T-helper 1 cell treated with Interleukin-12 subunit alpha and Interleukin-12 subunit beta and Interleukin-4 antibody, amounts not matched to agents 30 μg/mL and 1 μg/mL, for 36 hours (primary cell): ENCODE data around the gene DNAAF9.

Experiments
- H3K27ac Mint-ChIP-seq: one replicate; pipeline ENCODE4 v1.8.0; 2021; ENCODE audit warnings: mild to moderate bottlenecking, mixed read lengths
- H3K27me3 Mint-ChIP-seq: one replicate; pipeline ENCODE4 v1.8.0; 2021; ENCODE audit warnings: low read depth, mixed read lengths
- H3K36me3 Mint-ChIP-seq: one replicate; pipeline ENCODE4 v1.8.0; 2021; ENCODE audit warnings: low read depth, mixed read lengths
- H3K4me1 Mint-ChIP-seq: one replicate; pipeline ENCODE4 v1.8.0; 2021; ENCODE audit warnings: low read depth, mixed read lengths
- H3K4me3 Mint-ChIP-seq: one replicate; pipeline ENCODE4 v1.8.0; 2021; ENCODE audit warnings: mild to moderate bottlenecking, moderate library complexity, mixed read lengths
- H3K9me3 Mint-ChIP-seq: one replicate; pipeline ENCODE4 v1.8.0; 2021; ENCODE audit warnings: mixed read lengths

DNAAF9 gene

DNA sequence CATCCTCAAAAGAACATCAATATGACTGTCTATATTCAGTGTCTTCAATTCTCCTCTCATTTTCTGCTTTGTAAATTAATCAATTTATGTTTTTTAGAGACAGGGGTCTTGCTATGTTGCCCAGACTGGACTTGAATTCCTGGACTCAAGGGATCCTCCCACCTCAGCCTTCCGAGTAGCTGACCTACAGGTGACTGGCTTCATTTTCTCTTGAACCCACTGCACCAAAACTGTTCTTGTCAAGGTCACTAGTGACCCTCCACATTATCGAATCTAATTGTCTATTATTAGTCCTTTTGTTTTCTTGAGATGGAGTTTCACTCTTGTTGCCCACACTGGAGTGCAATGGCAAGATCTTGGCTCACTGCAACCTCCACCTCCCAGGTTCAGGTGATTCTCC, 3.7 kb downstream of the DNAAF9 start:
- Mint-ChIP-seq H3K9me3 (no peaks in the 10 kb centered on the region), H3K27ac (no peak overlapping the region), H3K36me3 (peaks cover 3% of the 10 kb centered on the region), H3K4me1 (peaks cover 28% of the 10 kb centered on the region), H3K4me3 (no peak overlapping the region), H3K27me3 (peaks cover 28% of the 10 kb centered on the region)

- no peaks in the 10 kb centered on the region for H3K9me3 Mint-ChIP-seq
- H3K4me3 Mint-ChIP-seq: no peak overlapping the region
- H3K27me3 Mint-ChIP-seq: peaks cover 21% of the 10 kb centered on the region
- H3K36me3 Mint-ChIP-seq: peaks cover 2% of the 10 kb centered on the region
- no peak overlapping the region for H3K27ac Mint-ChIP-seq
- H3K4me1 Mint-ChIP-seq: peaks cover 19% of the 10 kb centered on the region
Measured at GRCh38 chr20:3402453-3402852, 5.0 kb downstream of the DNAAF9 start.

GRCh38 chr20:3400260-3401155, 7.0 kb downstream of the DNAAF9 start:
- peaks cover 2% of the 10 kb centered on the region for H3K36me3 Mint-ChIP-seq
- H3K4me3 Mint-ChIP-seq: no peak overlapping the region
- H3K4me1 Mint-ChIP-seq: peaks cover 7% of the 10 kb centered on the region
- H3K27me3 Mint-ChIP-seq: peaks cover 12% of the 10 kb centered on the region
- peaks cover 11% of the 10 kb centered on the region for H3K9me3 Mint-ChIP-seq
- no peak overlapping the region for H3K27ac Mint-ChIP-seq

DNA sequence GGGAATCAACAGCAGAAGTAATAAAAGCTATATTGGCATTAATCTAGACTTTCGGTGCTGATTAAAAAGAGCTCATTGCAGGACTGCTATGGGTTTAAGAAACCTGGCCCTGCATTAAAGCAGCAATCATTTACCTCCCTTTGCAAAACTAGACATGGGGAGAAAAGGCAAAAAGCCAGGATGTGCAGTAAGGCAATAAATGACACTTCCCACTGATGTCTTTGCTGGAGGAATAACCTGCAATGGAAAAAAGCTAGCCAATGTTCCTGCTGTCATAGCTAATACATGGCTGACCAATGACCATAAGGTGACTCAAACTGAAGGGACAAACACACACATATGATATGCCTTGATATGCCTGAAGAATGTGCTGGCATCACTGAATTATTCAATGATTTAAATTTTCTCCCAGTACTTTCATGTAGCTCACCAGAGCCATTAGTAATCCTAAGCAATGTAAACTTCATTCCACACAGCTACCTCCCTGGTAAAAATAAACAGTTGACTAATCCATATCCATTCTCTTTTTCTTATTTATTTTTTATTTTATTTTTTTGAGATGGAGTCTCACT, 8.7 kb downstream of the DNAAF9 start:
- no peak overlapping the region for H3K4me3 Mint-ChIP-seq
- H3K27me3 Mint-ChIP-seq: peaks cover 12% of the 10 kb centered on the region

DNA sequence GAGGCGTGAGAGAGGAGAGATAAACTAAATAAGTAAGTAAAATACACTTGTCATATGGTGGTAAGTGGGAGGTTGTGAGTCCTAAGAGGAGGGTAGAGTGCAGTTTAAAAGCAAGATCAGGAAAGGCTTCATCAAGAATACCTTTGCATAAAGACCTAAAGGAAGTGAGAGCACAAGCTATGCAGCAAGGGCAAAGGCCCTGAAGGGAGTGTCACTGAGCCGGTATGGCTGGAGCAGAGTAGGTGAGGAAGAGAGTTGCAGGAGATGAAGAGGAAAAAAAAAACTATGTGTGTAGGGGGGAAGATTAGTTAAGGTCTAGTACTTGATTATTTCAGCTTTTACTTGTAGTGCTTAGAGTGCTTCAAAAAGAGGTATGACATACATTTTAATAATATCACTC, 11.0 kb downstream of the DNAAF9 start:
- H3K9me3 Mint-ChIP-seq: peaks cover 11% of the 10 kb centered on the region
- H3K27ac Mint-ChIP-seq: no peak overlapping the region
- no peaks in the 10 kb centered on the region for H3K36me3 Mint-ChIP-seq
- no peak overlapping the region for H3K4me3 Mint-ChIP-seq
- H3K27me3 Mint-ChIP-seq: peaks cover 3% of the 10 kb centered on the region
- H3K4me1 Mint-ChIP-seq: no peaks in the 10 kb centered on the region

More for the DNA sequence above, 8.7 kb downstream of the DNAAF9 start:
- H3K36me3 Mint-ChIP-seq: peaks cover 2% of the 10 kb centered on the region
- H3K4me1 Mint-ChIP-seq: no peaks in the 10 kb centered on the region
- peaks cover 11% of the 10 kb centered on the region for H3K9me3 Mint-ChIP-seq
- no peak overlapping the region for H3K27ac Mint-ChIP-seq

DNA sequence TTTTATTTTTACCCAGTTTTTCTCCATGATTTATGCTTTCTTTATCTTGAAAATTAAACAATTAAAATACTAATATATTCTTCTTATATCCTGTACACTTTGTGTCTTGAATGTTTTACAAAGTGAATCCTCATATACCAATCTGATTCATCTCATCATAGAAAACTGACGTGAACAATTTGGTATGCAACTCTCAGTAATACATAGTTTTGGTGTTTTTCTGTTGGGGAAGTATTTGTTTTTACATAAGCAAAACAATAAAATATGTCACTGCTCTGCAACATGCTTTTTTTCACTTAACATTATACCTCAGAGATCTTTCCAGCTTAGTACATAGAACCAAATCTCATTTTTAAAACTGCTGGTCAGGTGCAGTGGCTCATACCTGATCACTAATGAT, 14.7 kb downstream of the DNAAF9 start:
- Mint-ChIP-seq H3K27ac (no peak overlapping the region), H3K27me3 (peaks cover 3% of the 10 kb centered on the region), H3K9me3 (peaks cover 11% of the 10 kb centered on the region), H3K4me1 (no peaks in the 10 kb centered on the region), H3K4me3 (no peak overlapping the region), H3K36me3 (no peaks in the 10 kb centered on the region)

DNA sequence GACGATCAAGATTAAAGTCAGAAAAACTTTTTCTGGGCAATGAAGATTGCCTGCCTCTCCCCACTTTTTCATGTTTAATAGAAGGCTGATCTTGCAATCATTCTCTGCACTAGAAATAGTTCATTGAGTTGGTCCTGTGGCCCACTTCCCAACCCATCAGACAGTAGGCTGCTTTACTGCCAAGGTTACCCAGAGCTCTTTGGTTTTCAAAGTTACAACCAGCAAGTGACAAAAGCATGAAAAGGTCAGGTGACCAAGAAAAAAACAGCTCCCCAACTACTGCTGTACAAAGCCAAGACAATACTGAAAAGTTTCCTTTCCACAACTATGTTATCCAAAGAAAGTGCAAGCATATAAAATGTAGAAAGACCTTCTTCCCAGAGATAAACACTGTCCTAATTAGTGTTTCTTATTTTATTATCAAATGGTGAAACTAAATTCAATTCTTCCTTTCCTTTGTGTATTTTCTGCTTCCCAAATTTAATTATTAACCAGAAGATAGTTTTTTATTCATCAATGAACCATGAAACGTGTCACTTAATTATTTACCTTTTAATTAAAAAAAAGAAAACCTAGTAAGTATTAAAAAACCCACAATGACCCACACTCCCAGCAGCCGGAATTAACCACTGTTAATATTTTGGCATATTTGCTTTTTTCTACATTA, 16.6 kb downstream of the DNAAF9 start:
- H3K4me1 Mint-ChIP-seq: no peaks in the 10 kb centered on the region
- H3K9me3 Mint-ChIP-seq: peaks cover 16% of the 10 kb centered on the region
- no peaks in the 10 kb centered on the region for H3K36me3 Mint-ChIP-seq
- H3K27me3 Mint-ChIP-seq: no peaks in the 10 kb centered on the region
- H3K4me3 Mint-ChIP-seq: no peak overlapping the region
- no peak overlapping the region for H3K27ac Mint-ChIP-seq

DNA sequence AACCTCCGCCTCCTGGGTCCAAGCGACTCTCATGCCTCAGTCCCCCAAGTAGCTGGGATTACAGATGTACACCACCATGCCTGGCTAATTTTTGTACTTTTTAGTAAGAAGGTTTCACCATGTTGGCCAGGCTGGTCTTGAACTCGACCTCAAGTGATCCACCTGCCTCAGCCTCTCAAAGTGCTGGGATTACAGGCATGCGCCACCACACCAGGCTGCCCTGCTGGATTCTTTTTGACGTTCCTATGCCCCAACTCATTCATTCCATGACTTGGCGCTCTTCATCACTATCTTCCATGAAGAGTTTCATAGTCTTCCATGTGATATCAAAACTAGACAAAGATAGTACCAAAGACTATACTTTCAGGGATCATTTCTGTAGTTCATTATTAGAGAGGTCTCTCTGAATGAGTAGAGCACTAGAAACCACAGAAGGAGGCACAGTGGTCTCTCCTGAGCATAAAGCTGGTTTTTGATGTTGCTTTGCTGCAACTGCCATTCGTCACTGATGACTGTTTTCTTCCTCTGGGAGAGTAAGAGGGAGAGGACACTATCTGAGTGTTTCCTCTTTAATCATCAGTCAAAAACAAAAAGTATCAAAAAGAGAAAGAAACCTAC, 23.5 kb downstream of the DNAAF9 start:
- Mint-ChIP-seq H3K4me3 (no peak overlapping the region), H3K36me3 (no peaks in the 10 kb centered on the region), H3K9me3 (peaks cover 18% of the 10 kb centered on the region), H3K4me1 (peaks cover 3% of the 10 kb centered on the region), H3K27ac (no peak overlapping the region), H3K27me3 (no peaks in the 10 kb centered on the region)

DNA sequence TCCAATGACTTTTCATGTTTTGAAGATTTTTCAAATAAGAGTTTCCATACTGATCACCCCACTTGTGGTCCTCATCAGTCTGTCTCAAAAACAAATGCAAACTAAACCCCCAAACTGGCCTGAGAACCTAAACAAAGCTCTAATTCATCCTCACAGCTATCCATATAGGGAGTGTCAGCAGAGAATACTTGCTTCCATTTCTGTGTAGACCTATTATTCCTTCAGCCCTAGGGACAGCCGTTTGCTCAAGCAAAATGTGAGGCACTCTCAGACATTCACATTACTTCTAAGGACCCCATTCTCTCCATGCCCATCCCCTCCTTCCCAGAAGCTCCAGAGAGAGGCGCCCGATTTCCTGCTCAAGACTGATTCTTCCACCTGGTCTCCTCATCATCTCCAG, 24.6 kb downstream of the DNAAF9 start:
- no peak overlapping the region for H3K27ac Mint-ChIP-seq
- H3K36me3 Mint-ChIP-seq: no peaks in the 10 kb centered on the region
- H3K4me1 Mint-ChIP-seq: peaks cover 3% of the 10 kb centered on the region
- H3K27me3 Mint-ChIP-seq: no peaks in the 10 kb centered on the region
- H3K9me3 Mint-ChIP-seq: peaks cover 18% of the 10 kb centered on the region
- H3K4me3 Mint-ChIP-seq: no peak overlapping the region

DNA sequence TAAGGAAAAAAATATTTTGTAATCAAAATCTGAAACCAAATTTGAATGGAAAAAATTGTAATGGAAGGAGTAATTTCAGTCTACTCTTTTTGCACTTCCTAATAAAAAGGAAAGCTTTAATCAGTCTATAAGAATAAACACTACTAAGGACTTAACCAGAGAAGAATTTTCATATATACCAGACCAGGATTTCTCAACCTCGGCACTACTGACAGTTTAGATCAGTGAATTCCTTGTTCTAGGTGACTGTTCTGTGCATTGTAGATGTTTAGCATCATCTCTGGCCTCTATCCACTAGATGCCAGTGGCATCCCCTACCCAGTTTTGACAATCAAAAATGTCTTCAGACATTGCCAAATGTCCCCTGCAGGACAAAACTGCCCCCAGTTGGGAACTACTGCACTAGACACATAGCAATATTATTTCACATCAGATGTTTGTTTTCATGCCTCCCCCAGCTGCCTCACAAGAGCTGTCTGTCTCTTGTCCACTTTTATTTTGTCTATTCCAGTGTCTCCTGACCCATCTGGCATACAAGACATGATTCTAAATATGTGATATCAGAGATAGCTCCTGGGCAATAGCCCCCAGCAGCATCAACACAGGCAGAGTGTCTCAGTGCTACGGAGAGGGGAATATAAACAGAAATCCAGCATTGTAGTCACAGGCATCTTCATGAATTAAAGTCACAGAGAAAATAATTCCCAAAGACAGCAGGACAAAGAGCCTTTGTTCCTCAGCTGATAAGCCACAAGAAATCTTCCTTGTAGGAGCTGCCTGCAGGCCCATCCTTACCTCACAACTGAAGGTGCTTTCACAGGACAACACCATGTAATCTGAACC, 27.0 kb downstream of the DNAAF9 start:
- H3K36me3 Mint-ChIP-seq: peaks cover 5% of the 10 kb centered on the region
- no peak overlapping the region for H3K4me3 Mint-ChIP-seq
- peaks cover 3% of the 10 kb centered on the region for H3K4me1 Mint-ChIP-seq
- H3K9me3 Mint-ChIP-seq: peaks cover 4% of the 10 kb centered on the region
- no peaks in the 10 kb centered on the region for H3K27me3 Mint-ChIP-seq
- no peak overlapping the region for H3K27ac Mint-ChIP-seq

- no peaks in the 10 kb centered on the region for H3K9me3 Mint-ChIP-seq
Measured at GRCh38 chr20:3378138-3378537, 29.3 kb downstream of the DNAAF9 start.

GRCh38 chr20:3377644-3378043, 29.8 kb downstream of the DNAAF9 start:
- peaks cover 3% of the 10 kb centered on the region for H3K4me1 Mint-ChIP-seq
- no peaks in the 10 kb centered on the region for H3K27me3 Mint-ChIP-seq
- H3K9me3 Mint-ChIP-seq: no peaks in the 10 kb centered on the region
- H3K27ac Mint-ChIP-seq: no peak overlapping the region
- H3K36me3 Mint-ChIP-seq: peaks cover 5% of the 10 kb centered on the region
- H3K4me3 Mint-ChIP-seq: no peak overlapping the region

More at GRCh38 chr20:3378138-3378537, 29.3 kb downstream of the DNAAF9 start:
- Mint-ChIP-seq H3K4me3 (no peak overlapping the region), H3K4me1 (peaks cover 3% of the 10 kb centered on the region), H3K36me3 (peaks cover 5% of the 10 kb centered on the region), H3K27me3 (no peaks in the 10 kb centered on the region), H3K27ac (no peak overlapping the region)

DNA sequence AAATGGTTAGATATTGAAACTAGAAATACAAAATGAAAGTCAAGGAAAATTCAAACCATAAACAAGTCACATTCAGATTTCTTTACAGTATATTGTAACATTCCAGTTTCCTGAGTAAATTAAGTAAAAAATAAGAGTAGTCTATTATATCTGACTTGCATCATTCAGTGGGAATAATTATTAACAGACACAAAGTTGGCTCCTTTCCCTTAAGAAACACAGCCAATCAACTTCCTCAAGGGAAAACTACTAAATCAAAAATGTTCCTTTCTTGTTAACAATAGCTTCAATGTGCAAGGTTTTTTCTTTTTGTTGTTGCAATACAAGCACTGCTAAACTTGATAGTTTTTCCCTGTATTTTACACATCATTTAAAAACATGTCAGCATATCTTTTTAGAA, 33.2 kb downstream of the DNAAF9 start:
- Mint-ChIP-seq H3K4me3 (no peak overlapping the region), H3K27ac (no peak overlapping the region), H3K27me3 (no peaks in the 10 kb centered on the region), H3K36me3 (peaks cover 9% of the 10 kb centered on the region), H3K9me3 (no peaks in the 10 kb centered on the region), H3K4me1 (peaks cover 7% of the 10 kb centered on the region)

- H3K9me3 Mint-ChIP-seq: no peaks in the 10 kb centered on the region
- peaks cover 9% of the 10 kb centered on the region for H3K36me3 Mint-ChIP-seq
- H3K27me3 Mint-ChIP-seq: no peaks in the 10 kb centered on the region
- H3K4me1 Mint-ChIP-seq: peaks cover 15% of the 10 kb centered on the region
- H3K4me3 Mint-ChIP-seq: no peak overlapping the region
- H3K27ac Mint-ChIP-seq: no peak overlapping the region
Measured at GRCh38 chr20:3371754-3372153, 35.7 kb downstream of the DNAAF9 start.
